GM12878 (cell line): ENCODE data around the gene EIF3D. TPM values are rescaled to one million over a fixed set of nuclear protein-coding genes. Genes with fewer than 3 reads are reported as not detected.

Source experiments
- BCL11A ChIP-seq: IDR thresholded peaks from 2 replicates; pipeline ENCODE4 v1.6.1; 2011; ENCODE audit warnings: low read depth, low read length
- CBX5 ChIP-seq: sonication (generic); IDR thresholded peaks from 2 replicates; pipeline ENCODE4 v1.6.1; 2016; ENCODE audit warnings: low read depth, moderate library complexity, mild to moderate bottlenecking, inconsistent platforms
- CEBPB ChIP-seq, 2 experiments: fragments of 150-350 bp in 1 of 2; IDR thresholded peaks; 2 replicates each; pipeline ENCODE4 v1.6.1; 2012 to 2014; ENCODE audit warnings: low read depth in 2 of 2, low read length in 2 of 2, borderline replicate concordance in 1 of 2, inconsistent platforms in 1 of 2
- CHD1 ChIP-seq: IDR thresholded peaks from 2 replicates; pipeline ENCODE4 v1.6.1; 2012; ENCODE audit warnings: low read depth, low read length, improper control_type of control experiment
- CHD4 ChIP-seq: fragments of 200-600 bp; sonication (generic); IDR thresholded peaks from 2 replicates; pipeline ENCODE4 v1.6.1; 2016; ENCODE audit warnings: mild to moderate bottlenecking
- FOS ChIP-seq: IDR thresholded peaks from 3 replicates; pipeline ENCODE4 v1.6.1; 2011; ENCODE audit warnings: borderline replicate concordance; ENCODE audit not compliant: insufficient read length; ENCODE audit errors: extremely low read depth
- GATAD2B ChIP-seq: fragments of 450-650 bp; conservative IDR thresholded peaks from 2 replicates; pipeline ENCODE4 v1.6.1; 2017; ENCODE audit warnings: low read depth, mild to moderate bottlenecking, moderate library complexity
- RUNX3 ChIP-seq: IDR thresholded peaks from 2 replicates; pipeline ENCODE4 v1.6.1; 2012; ENCODE audit warnings: low read length, inconsistent platforms
- SPI1 ChIP-seq: IDR thresholded peaks from 2 replicates; pipeline ENCODE4 v1.6.1; 2011; ENCODE audit warnings: low read depth, mild to moderate bottlenecking, low read length, moderate library complexity, borderline replicate concordance; ENCODE audit not compliant: insufficient read depth
- TCF3 ChIP-seq: IDR thresholded peaks from 2 replicates; pipeline ENCODE4 v1.6.1; 2012; ENCODE audit warnings: low read depth, mild to moderate bottlenecking, low read length, borderline replicate concordance; ENCODE audit not compliant: insufficient read depth
- YY1 ChIP-seq: IDR thresholded peaks from 2 replicates; pipeline ENCODE4 v1.6.1; 2011; ENCODE audit warnings: low read depth, mild to moderate bottlenecking, low read length
- ZNF24 ChIP-seq: fragments of 450-650 bp; IDR thresholded peaks from 2 replicates; pipeline ENCODE4 v1.6.1; 2017; ENCODE audit warnings: antibody characterized with exemption, mild to moderate bottlenecking
- polyA plus RNA-seq, 11 experiments: library from polyadenylated mRNA; depleted of rRNA in 4 of 11; unstranded in 6 of 11; stranded (reverse) in 5 of 11; fragments of >200 nt; fragmentation: Nextera tagmentation in 4 of 11; fragmentation: Illumina TruSeq in 1 of 11; extraction: Ambion mirVana in 4 of 11; extraction: Trizol in 1 of 11; gene quantifications; 1 replicate in 1 of 11; 2 replicates in 10 of 11; pipeline versions ENCODE4 v1.2.1 to v1.2.3, GENCODE V29; 2011 to 2016; ENCODE audit warnings: inconsistent platforms in 2 of 11, missing spikeins in 2 of 11, low read depth in 1 of 11
- total RNA-seq, 4 experiments: library from RNA; depleted of rRNA in 3 of 4; stranded (reverse); fragments of >200 nt in 3 of 4; fragmentation: Illumina TruSeq in 1 of 4; extraction: Trizol in 1 of 4; gene quantifications; 2 replicates each; pipeline versions ENCODE4 v1.2.1 to v1.2.3, GENCODE V29; 2013 to 2021
- TF ChIP-seq, protein P1 (sequence below): IDR thresholded peaks from 2 replicates; pipeline ENCODE4 v1.6.1; 2012; ENCODE audit warnings: low read depth, low read length, improper control_type of control experiment
- TF ChIP-seq, protein P2 (sequence below): IDR thresholded peaks from 2 replicates; pipeline ENCODE4 v1.6.1; 2012; ENCODE audit warnings: low read depth, low read length, improper control_type of control experiment
- TF ChIP-seq, protein P3 (sequence below): fragments of 450-650 bp; formaldehyde crosslinking; IDR thresholded peaks from 2 replicates; pipeline ENCODE4 v1.4.0; 2020; ENCODE audit warnings: mild to moderate bottlenecking, moderate library complexity
- TF ChIP-seq, protein P4 (sequence below): fragments of 450-650 bp; IDR thresholded peaks from 2 replicates; pipeline ENCODE4 v1.6.1; 2017; ENCODE audit warnings: mild to moderate bottlenecking, moderate library complexity

EIF3D gene
- total and polyA plus RNA-seq, 10 of the 15 experiments (the other 5 are each of a cell fraction or from before 2014, with no cell fraction given): 240 to 558 (median 420) TPM

DNA sequence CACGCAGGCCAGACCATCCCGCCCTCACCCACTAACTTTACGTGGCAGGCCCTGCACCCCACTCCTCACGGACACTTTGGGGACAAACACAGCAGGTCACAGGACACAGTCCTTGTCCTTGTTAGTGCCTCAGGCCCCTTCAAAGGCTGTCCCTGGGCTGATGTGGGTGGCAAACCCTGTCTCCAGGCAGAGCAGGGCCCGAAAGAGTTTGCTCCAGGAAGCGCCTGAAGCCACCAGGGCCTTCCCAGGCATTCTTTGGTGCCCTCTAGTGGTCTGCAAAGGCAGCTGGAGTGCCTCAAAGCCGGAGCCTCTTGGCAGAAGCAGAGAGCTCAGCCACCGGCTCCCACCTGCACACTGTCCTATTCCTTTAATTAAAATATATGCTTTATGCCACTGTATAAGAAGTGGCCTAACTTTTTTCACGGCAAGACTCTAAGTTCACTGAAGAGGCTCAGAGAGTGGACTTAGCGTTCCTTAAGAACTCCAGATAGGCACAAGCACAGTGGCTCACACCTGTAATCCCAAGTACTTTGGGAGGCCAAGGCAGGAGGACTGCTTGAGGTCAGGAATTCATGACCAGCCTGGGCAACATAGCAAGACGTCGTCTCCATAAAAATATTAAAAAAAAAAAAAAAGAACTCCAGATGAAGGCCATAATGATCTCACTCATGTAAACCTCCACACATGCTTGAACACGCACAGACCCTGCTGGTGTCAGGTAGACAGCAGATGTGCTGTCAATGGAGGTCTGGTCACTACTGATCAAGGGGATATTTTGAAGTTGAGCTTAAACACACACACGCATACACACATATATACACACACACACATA is 58.6 kb downstream of the EIF3D start (continued):
- TF ChIP-seq SPI1 (no peak), ZNF24 (no peak), CHD4 (no peak), CEBPB (IDR thresholded peaks at IDR 0.05; ENCODE audit: borderline replicate concordance in 1 of 2, low read depth in 2 of 2, low read length in 2 of 2) (no peak), FOS (no peak), RUNX3 (no peak), TCF3 (peak; percentile 36; the same call in 1 of the 2 replicates), YY1 (peak; percentile 49; the same call in 1 of the 2 replicates), CBX5 (no peak), CHD1 (no peak), BCL11A (no peak), GATAD2B (0 out of 2 replicates have a peak, but pooled peaks have one; percentile 41)
- TF ChIP-seq, protein P1, sequence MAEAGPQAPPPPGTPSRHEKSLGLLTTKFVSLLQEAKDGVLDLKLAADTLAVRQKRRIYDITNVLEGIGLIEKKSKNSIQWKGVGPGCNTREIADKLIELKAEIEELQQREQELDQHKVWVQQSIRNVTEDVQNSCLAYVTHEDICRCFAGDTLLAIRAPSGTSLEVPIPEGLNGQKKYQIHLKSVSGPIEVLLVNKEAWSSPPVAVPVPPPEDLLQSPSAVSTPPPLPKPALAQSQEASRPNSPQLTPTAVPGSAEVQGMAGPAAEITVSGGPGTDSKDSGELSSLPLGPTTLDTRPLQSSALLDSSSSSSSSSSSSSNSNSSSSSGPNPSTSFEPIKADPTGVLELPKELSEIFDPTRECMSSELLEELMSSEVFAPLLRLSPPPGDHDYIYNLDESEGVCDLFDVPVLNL: no peak
- TF ChIP-seq, protein P2, sequence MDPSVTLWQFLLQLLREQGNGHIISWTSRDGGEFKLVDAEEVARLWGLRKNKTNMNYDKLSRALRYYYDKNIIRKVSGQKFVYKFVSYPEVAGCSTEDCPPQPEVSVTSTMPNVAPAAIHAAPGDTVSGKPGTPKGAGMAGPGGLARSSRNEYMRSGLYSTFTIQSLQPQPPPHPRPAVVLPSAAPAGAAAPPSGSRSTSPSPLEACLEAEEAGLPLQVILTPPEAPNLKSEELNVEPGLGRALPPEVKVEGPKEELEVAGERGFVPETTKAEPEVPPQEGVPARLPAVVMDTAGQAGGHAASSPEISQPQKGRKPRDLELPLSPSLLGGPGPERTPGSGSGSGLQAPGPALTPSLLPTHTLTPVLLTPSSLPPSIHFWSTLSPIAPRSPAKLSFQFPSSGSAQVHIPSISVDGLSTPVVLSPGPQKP: no peak
- TF ChIP-seq, protein P3, sequence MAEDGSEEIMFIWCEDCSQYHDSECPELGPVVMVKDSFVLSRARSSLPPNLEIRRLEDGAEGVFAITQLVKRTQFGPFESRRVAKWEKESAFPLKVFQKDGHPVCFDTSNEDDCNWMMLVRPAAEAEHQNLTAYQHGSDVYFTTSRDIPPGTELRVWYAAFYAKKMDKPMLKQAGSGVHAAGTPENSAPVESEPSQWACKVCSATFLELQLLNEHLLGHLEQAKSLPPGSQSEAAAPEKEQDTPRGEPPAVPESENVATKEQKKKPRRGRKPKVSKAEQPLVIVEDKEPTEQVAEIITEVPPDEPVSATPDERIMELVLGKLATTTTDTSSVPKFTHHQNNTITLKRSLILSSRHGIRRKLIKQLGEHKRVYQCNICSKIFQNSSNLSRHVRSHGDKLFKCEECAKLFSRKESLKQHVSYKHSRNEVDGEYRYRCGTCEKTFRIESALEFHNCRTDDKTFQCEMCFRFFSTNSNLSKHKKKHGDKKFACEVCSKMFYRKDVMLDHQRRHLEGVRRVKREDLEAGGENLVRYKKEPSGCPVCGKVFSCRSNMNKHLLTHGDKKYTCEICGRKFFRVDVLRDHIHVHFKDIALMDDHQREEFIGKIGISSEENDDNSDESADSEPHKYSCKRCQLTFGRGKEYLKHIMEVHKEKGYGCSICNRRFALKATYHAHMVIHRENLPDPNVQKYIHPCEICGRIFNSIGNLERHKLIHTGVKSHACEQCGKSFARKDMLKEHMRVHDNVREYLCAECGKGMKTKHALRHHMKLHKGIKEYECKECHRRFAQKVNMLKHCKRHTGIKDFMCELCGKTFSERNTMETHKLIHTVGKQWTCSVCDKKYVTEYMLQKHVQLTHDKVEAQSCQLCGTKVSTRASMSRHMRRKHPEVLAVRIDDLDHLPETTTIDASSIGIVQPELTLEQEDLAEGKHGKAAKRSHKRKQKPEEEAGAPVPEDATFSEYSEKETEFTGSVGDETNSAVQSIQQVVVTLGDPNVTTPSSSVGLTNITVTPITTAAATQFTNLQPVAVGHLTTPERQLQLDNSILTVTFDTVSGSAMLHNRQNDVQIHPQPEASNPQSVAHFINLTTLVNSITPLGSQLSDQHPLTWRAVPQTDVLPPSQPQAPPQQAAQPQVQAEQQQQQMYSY (CRISPR knock-in tag): no peak
- TF ChIP-seq, protein P4, sequence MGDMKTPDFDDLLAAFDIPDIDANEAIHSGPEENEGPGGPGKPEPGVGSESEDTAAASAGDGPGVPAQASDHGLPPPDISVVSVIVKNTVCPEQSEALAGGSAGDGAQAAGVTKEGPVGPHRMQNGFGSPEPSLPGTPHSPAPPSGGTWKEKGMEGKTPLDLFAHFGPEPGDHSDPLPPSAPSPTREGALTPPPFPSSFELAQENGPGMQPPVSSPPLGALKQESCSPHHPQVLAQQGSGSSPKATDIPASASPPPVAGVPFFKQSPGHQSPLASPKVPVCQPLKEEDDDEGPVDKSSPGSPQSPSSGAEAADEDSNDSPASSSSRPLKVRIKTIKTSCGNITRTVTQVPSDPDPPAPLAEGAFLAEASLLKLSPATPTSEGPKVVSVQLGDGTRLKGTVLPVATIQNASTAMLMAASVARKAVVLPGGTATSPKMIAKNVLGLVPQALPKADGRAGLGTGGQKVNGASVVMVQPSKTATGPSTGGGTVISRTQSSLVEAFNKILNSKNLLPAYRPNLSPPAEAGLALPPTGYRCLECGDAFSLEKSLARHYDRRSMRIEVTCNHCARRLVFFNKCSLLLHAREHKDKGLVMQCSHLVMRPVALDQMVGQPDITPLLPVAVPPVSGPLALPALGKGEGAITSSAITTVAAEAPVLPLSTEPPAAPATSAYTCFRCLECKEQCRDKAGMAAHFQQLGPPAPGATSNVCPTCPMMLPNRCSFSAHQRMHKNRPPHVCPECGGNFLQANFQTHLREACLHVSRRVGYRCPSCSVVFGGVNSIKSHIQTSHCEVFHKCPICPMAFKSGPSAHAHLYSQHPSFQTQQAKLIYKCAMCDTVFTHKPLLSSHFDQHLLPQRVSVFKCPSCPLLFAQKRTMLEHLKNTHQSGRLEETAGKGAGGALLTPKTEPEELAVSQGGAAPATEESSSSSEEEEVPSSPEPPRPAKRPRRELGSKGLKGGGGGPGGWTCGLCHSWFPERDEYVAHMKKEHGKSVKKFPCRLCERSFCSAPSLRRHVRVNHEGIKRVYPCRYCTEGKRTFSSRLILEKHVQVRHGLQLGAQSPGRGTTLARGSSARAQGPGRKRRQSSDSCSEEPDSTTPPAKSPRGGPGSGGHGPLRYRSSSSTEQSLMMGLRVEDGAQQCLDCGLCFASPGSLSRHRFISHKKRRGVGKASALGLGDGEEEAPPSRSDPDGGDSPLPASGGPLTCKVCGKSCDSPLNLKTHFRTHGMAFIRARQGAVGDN: no peak
